ENCODE results near the gene APOBEC3B.
"Not testable (repeated sequence)": the region's sequence is repeated elsewhere in the genome, so short reads cannot be mapped to it uniquely, and the experiment has no call there.

Gene APOBEC3B

DNA sequence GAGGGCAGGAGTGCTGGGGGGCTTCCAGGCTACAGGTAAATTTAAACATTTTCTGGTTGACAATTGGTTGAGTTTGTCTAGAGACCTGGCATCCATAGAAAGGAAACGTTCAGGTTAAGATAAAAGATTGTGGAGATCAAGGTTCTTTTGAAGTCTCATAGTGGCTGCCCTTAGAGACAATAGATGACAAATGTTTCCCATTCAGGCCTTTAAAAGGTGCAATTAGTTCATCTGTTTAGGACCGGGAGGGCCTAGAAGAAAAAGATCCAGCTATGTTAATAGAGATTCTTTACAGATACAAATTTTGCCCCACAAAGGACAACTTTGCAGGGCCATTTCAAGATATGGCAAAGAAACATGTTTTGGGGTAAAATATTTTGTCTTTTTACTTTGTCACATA, 54.9 kb downstream of the APOBEC3B start:
- not testable (repeated sequence) for DNase-seq

GRCh38 chr22:39039306-39040126, 57.4 kb downstream of the APOBEC3B start:
- DNase-seq: no peak

- not testable (repeated sequence) for DNase-seq
Observed at GRCh38 chr22:39040155-39040537, 58.0 kb downstream of the APOBEC3B start.

DNA sequence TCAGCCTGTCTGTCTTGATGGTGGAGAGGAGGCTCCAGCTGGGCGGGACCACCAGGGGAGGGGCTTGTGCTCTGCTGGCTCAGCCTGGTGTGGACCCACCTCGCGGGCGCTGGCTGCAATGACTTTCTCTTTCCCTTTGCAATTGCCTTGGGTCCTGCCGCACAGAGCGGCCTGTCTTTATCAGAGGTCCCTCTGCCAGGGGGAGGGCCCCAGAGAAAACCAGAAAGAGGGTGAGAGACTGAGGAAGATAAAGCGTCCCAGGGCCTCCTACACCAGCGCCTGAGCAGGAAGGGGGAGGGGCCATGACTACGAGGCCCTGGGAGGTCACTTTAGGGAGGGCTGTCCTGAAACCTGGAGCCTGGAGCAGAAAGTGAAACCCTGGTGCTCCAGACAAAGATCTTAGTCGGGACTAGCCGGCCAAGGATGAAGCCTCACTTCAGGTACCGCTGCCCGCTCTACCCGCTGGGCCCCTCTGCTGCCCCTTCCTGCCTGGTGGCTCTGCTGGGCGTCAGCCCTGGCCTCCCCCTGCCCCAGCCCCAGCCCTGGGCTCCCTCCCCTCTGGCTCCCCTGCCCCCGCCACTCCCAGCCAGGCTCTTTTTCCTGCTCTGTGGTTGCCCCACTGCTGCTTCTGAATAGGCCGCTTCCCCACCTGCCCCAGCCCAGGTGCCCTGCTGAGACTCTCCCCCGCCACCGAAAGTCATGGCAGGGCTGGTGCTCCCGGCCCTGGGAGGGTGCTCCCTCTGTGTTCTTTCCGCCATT, 58.6 kb downstream of the APOBEC3B start, which contains the start of gene APOBEC3F:
APOBEC3F (plus strand) TSS at position 327 of the 759 bp plus-strand sequence; CDS start at position 424, 97 bp downstream.
- not testable (repeated sequence) for DNase-seq

- DNase-seq: no peak
Observed at GRCh38 chr22:39041908-39042307, 59.8 kb downstream of the APOBEC3B start.

Measured in NCI-H526 treated with DMSO at 0.1 percent for 48 hours (cell line).